Upper lobe of left lung (tissue), 6 donors: ENCODE results near the gene STK39. TPM values are rescaled to one million over a fixed set of nuclear protein-coding genes. Genes with fewer than 3 reads are reported as not detected.

ENCODE experiments used
- ATAC-seq, 2 donors: fragments of 200-7000 bp; cut with Tn5 transposase; one replicate each; pipeline ENCODE4 v1.9.1; 2022; ENCODE audit warnings: mild to moderate bottlenecking in 2 of 2, moderate library complexity in 2 of 2; ENCODE audit not compliant: low FRiP score in 2 of 2
- DNase-seq, 2 donors: peaks; one replicate each; pipeline ENCODE4 v3.0.0-alpha.2; 2019 to 2020
- H3K27ac ChIP-seq, 4 donors: fragments of 200-600 bp; sonication (generic); one replicate each; pipeline ENCODE4 v1.5.1; 2016 to 2019
- H3K27me3 ChIP-seq, 4 donors: fragments of 200-600 bp; sonication (generic); one replicate each; pipeline ENCODE4 v1.5.1; 2017 to 2019
- H3K36me3 ChIP-seq, 4 donors: fragments of 200-600 bp; sonication (generic); one replicate each; pipeline ENCODE4 v1.5.1; 2016 to 2019
- H3K4me1 ChIP-seq, 4 donors: fragments of 200-600 bp; sonication (generic); one replicate each; pipeline ENCODE4 v1.5.1; 2018 to 2019
- H3K4me3 ChIP-seq, 4 donors: fragments of 200-600 bp; sonication (generic); one replicate each; pipeline ENCODE4 v1.5.1; 2017 to 2019; ENCODE audit warnings: mild to moderate bottlenecking in 2 of 4, moderate library complexity in 1 of 4
- H3K9me3 ChIP-seq, 4 donors: fragments of 200-600 bp; sonication (generic); one replicate each; pipeline ENCODE4 v1.5.1; 2018 to 2019
- EP300 ChIP-seq, 4 donors: sonication (generic); formaldehyde crosslinking; IDR thresholded peaks; one replicate each; pipeline ENCODE4 v1.5.1; 2017; ENCODE audit warnings: antibody characterized with exemption in 4 of 4, control low read depth in 2 of 4
- POLR2A ChIP-seq, 4 donors: fragments of 450-650 bp; IDR thresholded peaks; one replicate each; pipeline ENCODE4 v1.5.1; 2016 to 2017; ENCODE audit warnings: antibody characterized with exemption in 4 of 4, mild to moderate bottlenecking in 2 of 4
- POLR2AphosphoS5 ChIP-seq, 2 donors: sonication (generic); formaldehyde crosslinking; IDR thresholded peaks; one replicate each; pipeline ENCODE4 v1.5.1; 2017; ENCODE audit warnings: antibody characterized with exemption in 2 of 2
- WGBS, 2 donors: methylation state at CpG; one replicate each; pipeline ENCODE4 v1.1.5; 2017 to 2018; 5-methylcytosine and 5-hydroxymethylcytosine counted together
- total RNA-seq, 6 donors: library from RNA; depleted of rRNA in 4 of 6; stranded (reverse); fragments of >200 nt in 4 of 6; gene quantifications; one replicate each; pipeline versions ENCODE4 v1.1.0 to v1.2.1, GENCODE V29; 2016 to 2021
- TF ChIP-seq, protein P1 (sequence below), 6 experiments: fragments of 450-650 bp in 4 of 6; fragments of 200-600 bp in 2 of 6; sonication (generic) in 2 of 6; IDR thresholded peaks; one replicate each; pipeline ENCODE4 v1.5.1; 2016 to 2019; ENCODE audit warnings: antibody characterized with exemption in 6 of 6
- donor health status: DM: no; HTN: no; CAD: no; lungs with moderate emphysema.
- donor health status: DM: no; HTN: yes; CAD: no; lungs with severe emphysema.

The STK39 gene
- total RNA-seq, 6 donors from 2014 or later, result 7.9 to 18.8 (median 12.1) TPM

DNA sequence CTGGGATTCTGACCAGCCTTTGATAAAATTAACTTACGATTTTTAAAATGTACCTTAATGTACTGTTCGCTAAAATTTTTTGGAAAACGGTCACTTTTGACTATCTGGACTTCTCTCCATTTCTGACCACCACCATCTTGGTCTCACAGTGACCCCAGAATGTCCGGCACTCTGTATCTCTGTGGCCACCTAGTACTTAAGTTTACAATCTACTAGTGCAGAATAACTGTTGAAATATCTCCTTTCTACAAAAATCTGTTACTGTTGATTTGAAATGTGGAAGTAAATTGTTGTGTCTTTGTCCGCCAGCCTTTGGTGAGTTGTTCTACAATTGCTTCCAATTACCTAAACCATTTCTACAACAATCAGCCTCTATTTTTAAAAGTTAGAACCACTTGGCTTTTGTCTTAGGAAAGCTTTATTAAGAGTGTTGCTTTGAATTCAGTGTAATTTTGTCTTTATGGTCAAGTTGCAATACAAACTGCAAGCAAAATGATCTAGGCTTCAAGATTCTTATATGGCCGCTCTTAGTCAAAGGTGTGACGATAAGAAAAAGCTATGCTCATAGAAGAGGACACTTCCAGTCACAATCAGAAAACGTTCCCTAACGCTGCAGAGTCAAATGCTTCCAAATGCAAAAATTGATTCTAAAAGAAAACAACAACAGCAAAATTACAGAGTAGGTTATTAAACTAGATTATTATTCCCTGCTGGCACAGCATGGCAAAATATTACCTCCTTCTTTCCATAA is 283.3 kb downstream of the STK39 start:
- H3K36me3 ChIP-seq, result no peaks in the 10 kb centered on the region
- H3K4me3 ChIP-seq, result no peak overlapping the region
- H3K9me3 ChIP-seq, result no peaks in the 10 kb centered on the region
- TF ChIP-seq, protein P1, sequence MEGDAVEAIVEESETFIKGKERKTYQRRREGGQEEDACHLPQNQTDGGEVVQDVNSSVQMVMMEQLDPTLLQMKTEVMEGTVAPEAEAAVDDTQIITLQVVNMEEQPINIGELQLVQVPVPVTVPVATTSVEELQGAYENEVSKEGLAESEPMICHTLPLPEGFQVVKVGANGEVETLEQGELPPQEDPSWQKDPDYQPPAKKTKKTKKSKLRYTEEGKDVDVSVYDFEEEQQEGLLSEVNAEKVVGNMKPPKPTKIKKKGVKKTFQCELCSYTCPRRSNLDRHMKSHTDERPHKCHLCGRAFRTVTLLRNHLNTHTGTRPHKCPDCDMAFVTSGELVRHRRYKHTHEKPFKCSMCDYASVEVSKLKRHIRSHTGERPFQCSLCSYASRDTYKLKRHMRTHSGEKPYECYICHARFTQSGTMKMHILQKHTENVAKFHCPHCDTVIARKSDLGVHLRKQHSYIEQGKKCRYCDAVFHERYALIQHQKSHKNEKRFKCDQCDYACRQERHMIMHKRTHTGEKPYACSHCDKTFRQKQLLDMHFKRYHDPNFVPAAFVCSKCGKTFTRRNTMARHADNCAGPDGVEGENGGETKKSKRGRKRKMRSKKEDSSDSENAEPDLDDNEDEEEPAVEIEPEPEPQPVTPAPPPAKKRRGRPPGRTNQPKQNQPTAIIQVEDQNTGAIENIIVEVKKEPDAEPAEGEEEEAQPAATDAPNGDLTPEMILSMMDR (IDR thresholded peaks at IDR 0.05), result no peak
- no peak for TF ChIP-seq POLR2AphosphoS5 (IDR thresholded peaks at IDR 0.05)
- TF ChIP-seq EP300 (IDR thresholded peaks at IDR 0.05), result no peak
- no peak for TF ChIP-seq POLR2A (IDR thresholded peaks at IDR 0.05)
- no peak for ATAC-seq
- no peak overlapping the region for H3K27ac ChIP-seq
- 97 to 98% methylated on average over 9 of the region's 9 CpGs for WGBS, 2 donors
- H3K27me3 ChIP-seq, result no peaks in the 10 kb centered on the region
- DNase-seq, result no peak
- H3K4me1 ChIP-seq, result no peaks in the 10 kb centered on the region

DNA sequence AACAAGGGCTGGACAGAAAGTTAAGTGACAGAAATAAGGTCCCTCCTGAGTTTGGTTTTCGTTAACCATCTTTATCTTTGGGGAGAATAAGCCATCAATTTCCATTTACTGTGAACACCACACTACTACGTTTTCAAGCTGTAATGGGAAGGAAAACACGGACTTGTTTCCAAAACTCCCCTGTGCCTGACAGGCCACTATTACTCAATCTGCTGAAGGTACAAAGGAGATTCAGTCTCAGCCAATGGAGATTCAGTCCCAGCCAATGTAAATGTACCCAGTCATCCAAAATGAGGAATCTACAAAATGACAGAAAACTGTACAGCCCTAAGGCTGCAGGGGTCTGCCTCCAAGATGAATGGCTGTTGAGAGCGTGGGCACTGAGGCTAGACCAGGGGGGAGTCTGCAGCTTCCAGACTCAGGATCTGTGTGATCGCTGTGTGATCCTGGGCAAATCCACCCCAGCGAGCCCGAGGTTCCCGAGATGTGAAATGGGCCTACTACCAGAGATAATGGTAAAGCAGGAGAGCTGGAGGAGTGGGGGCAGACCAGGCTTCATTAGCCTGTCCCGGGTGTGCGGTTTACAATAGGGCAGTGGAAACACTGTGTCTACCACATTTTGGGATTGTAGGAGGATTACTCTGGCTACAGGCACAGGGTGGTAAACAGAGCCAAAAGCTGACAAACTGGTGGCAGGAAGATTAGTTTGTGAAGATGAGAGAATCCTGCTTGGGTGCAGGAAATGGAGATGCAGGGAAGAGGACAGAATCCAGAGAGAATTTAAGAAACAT is 284.8 kb downstream of the STK39 start:
- H3K27me3 ChIP-seq, result no peaks in the 10 kb centered on the region
- no peaks in the 10 kb centered on the region for H3K9me3 ChIP-seq
- no peak overlapping the region for H3K4me3 ChIP-seq
- no peak overlapping the region for H3K27ac ChIP-seq
- DNase-seq, result no peak
- TF ChIP-seq POLR2A (IDR thresholded peaks at IDR 0.05), result no peak
- no peak for TF ChIP-seq EP300 (IDR thresholded peaks at IDR 0.05)
- TF ChIP-seq, protein P1 (IDR thresholded peaks at IDR 0.05), result no peak
- no peak for TF ChIP-seq POLR2AphosphoS5 (IDR thresholded peaks at IDR 0.05)
- H3K4me1 ChIP-seq, result no peaks in the 10 kb centered on the region
- no peak for ATAC-seq
- 79 to 91% methylated on average over 10 of the region's 10 CpGs for WGBS, 2 donors
- no peaks in the 10 kb centered on the region for H3K36me3 ChIP-seq

DNA sequence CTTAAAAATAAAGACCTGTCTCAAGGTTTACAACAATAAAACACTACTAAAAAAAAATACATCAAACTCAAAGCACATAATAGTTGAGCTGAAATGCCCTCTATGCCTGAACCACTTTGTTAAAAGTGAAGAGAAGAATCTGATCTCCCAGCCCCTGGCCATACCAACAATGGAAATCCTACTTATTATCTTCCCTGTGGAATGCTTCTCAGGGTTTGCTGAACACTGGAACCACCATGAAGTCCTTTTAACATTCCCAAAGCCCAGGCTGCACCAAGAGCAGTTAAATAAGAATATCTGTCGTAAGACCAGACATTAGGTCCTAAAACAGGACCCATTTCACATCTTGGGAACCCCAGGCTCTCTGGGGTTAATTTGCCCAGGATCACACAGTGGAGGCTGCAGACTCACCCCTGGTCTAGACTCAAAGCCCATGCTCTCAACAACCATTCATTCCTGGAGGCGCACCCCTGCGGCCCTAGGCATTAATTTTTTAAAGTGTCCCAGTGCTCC is 285.8 kb downstream of the STK39 start:
- WGBS, 2 donors, result 96 to 98% methylated on average over 3 of the region's 3 CpGs

DNA sequence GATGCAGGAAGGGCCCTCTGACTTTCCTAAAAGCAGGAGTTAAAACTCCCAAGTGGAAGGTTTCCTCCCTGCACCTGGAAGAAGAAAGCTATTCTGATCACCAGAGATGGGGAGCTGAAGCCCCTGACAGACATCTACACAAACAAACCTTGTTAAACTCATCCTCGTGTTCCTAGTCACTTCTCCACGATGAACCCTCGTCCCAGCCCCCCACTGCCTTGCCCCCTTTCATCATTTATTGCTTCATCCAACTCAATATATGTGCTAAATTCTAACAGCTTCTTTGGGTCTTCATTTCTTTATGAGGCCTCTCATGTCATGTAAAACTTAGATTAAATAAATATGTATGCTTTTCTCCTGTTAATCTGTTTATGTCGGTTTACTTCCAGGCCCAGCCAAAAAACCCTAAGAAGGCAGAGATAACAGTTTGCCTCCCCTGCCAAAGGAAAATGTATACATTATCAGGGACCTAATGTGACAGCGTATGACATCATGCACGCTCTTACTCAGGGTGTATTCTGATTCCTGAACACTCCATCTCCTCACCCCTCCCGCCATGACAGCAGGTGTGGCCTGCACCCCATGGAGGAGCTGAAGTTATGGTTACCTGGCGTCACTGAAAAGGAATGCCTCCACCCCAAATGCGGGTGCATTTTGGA is 287.2 kb downstream of the STK39 start:
- Histone ChIP-seq H3K27me3 (no peaks in the 10 kb centered on the region), H3K36me3 (no peaks in the 10 kb centered on the region), H3K4me3 (no peak overlapping the region), H3K9me3 (no peaks in the 10 kb centered on the region), H3K27ac (no peak overlapping the region), H3K4me1 (no peaks in the 10 kb centered on the region)
- 89 to 90% methylated on average over 9 of the region's 9 CpGs for WGBS, 2 donors
- ATAC-seq (no peak), DNase-seq (no peak)
- no peak for TF ChIP-seq EP300 (IDR thresholded peaks at IDR 0.05)
- TF ChIP-seq POLR2A (IDR thresholded peaks at IDR 0.05), result no peak
- TF ChIP-seq POLR2AphosphoS5 (IDR thresholded peaks at IDR 0.05), result no peak
- TF ChIP-seq, protein P1 (IDR thresholded peaks at IDR 0.05), result no peak

More for the DNA sequence above, 285.8 kb downstream of the STK39 start:
- no peak overlapping the region for H3K4me3 ChIP-seq
- ATAC-seq (no peak), DNase-seq (no peak)
- H3K4me1 ChIP-seq, result no peaks in the 10 kb centered on the region
- H3K36me3 ChIP-seq, result no peaks in the 10 kb centered on the region
- TF ChIP-seq, protein P1 (IDR thresholded peaks at IDR 0.05), result no peak
- TF ChIP-seq POLR2A (IDR thresholded peaks at IDR 0.05) (no peak), EP300 (IDR thresholded peaks at IDR 0.05) (no peak), POLR2AphosphoS5 (IDR thresholded peaks at IDR 0.05) (no peak)
- H3K27me3 ChIP-seq, result no peaks in the 10 kb centered on the region
- H3K9me3 ChIP-seq, result no peaks in the 10 kb centered on the region
- H3K27ac ChIP-seq, result no peak overlapping the region
